Daoy (cell line): Measurements from ENCODE around the gene CLDN20. TPM values are rescaled to one million over a fixed set of nuclear protein-coding genes. Genes with fewer than 3 reads are reported as not detected.
"Not testable (repeated sequence)": the region's sequence is repeated elsewhere in the genome, so short reads cannot be mapped to it uniquely, and the experiment has no call there.

Experiments used
- DNase-seq: peaks from one replicate; pipeline ENCODE4 v3.0.0-alpha.2; 2015; ENCODE audit warnings: low read depth
- total RNA-seq: library from RNA; depleted of rRNA; stranded (reverse); fragments of >200 nt; shearing (Covaris generic); gene quantifications from 2 replicates; pipeline ENCODE4 v1.2.3, GENCODE V29; 2014; rRNA removed

The CLDN20 gene
- 0.54 TPM in 1 of 2 replicates, not detected in the other for total RNA-seq

DNA sequence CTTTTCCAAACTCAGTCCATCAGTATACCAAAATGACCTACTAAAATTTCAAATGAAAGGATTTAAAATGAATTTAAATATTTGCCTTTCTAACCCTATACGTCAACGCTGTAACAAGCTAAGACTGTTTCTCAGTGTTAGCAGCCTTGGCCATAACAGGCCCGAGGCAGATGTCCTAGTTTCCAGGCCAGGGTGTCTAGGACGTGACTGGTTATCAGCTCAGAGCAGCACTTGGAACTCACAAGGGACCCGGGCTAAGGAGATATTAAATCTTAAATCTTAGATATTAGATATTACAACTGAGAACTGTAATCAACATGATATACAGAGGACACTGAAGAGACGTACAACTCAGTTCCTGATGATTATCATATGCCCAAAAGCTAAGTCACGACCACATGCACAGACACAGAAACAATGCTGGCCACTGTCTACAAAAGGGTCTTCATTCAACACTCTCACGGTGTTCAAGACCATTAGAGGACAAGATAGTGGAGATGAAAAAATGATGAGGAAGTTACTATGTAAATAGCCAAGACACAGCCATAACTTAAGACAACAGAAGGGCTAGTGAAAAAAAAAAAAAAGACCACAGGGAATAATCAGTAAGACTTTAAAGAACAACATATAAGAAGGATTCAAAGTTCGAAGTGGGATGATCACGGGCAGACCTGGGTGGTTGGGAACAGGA, at the start of gene CLDN20:
TSS of gene CLDN20 (plus strand) at position 641 of the 691 bp plus-strand sequence. CDS start 11,707 bp downstream, outside the sequence.
- DNase-seq: no peak

- DNase-seq: no peak
Observed at GRCh38 chr6:155215906-155216305, 47.9 kb upstream of the CLDN20 start.

DNA sequence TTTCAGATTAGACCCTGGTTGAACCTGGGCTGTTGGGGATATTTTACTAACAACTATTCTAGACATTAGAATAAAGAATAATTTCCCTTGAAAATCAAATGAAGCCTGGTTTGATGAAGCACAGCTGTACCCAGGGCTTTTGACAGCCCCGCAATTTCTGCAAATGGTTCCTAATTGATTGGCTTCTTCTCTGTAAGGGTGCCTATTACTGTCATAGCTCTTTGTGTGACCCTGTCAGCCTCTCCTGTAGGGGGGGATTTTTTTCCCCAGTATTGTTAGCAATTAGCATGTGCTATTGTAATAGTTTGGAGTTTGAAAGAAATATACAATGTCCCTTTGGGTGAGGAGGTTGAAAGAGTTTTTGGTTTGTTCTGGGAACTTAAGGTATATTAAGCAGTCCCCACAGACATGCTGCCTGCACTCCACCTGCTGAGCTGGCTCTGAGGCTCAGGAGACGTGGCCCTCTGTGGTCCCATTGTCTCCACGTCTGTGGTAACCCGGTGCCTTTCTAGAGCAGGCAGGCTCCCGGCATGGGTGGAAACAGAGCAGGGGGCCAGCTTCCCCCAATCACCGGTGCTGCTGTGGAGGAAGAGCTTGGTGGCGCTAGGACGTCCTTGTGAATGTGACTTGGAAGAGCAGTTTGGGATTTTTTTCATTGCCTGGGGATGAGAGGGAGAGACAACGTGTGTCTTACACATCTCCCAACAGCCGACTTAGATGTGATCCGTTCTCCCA, 47.3 kb upstream of the CLDN20 start:
- DNase-seq: no peak

DNA sequence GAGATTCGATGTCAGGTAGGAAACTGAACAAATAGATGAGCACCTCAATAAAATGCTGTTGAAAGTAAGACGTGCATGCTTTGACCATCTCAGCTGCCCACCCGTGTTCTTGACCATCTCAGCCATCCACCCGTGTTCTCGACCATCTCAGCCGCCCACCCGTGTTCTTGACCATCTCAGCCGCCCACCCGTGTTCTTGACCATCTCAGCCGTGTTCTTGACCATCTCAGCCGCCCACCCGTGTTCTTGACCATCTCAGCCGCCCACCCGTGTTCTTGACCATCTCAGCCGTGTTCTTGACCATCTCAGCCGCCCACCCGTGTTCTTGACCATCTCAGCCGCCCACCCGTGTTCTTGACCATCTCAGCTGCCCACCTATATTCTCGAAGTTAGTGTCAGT, 45.1 kb upstream of the CLDN20 start:
- not testable (repeated sequence) for DNase-seq

DNA sequence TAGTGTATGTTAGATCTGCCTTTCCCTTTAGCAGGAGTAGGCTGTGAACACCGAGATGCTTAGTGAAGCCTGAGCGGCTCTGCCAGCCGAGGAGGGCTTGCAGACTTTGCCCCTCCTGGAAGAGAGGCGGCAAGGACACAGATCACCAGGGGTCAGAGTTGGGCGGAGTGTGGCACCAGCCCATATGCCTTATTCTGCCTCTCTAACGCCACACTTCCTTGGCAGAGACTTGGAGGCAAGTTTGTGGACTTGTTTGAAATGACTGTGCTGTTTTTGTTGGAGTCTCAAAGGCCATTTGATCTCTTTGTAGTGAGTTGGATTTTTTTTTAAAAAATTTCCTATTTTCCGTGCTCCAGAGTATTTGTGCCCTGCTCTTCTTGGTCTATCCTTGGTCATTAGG, 44.5 kb upstream of the CLDN20 start:
- no peak for DNase-seq

GRCh38 chr6:155219858-155220301, 43.9 kb upstream of the CLDN20 start:
- no peak for DNase-seq

- no peak for DNase-seq
Observed at GRCh38 chr6:155221086-155221485, 42.7 kb upstream of the CLDN20 start.

DNA sequence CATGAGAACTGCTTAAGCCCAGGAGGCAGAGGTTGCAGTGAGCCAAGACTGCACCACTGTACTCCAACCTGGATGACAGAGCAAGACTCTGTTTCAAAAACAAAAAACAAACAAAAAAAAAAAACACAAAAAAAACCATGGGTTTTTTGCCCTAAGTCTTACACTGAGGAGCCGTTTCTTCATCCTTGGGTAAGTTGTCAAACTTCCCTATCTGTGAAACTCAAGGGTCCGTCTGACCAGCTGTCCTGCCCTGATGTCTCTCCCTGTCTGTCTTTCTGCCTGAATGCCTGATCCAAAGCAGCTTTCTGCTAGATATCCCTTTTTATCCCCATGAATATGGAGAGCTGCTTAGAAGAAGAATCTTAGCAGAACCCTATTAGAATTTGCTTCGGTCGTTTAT, 41.3 kb upstream of the CLDN20 start:
- no peak for DNase-seq

GRCh38 chr6:155223646-155224451, 40.0 kb upstream of the CLDN20 start:
- peak; percentile 87 for DNase-seq

- no peak for DNase-seq
Observed at GRCh38 chr6:155224618-155225017, 39.2 kb upstream of the CLDN20 start.

DNA sequence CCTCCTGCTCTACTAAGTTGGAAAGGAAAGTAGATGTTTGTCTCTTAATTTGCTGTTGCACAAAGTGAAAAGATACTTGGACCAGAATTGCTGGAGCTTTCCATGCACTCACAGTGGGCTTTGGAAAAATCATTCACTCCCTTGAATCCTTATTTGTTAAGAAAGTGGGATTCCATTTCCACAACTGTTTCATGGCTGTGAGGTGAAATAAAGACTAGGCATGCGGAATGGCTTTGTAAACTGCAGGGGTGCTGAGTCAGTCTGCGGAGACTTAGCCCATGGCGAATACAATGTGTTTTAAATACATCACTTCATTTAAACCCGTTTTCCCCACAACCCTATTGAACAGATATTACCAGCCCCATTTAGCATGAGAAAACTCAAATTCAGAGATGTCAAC, 36.8 kb upstream of the CLDN20 start:
- DNase-seq: no peak

DNA sequence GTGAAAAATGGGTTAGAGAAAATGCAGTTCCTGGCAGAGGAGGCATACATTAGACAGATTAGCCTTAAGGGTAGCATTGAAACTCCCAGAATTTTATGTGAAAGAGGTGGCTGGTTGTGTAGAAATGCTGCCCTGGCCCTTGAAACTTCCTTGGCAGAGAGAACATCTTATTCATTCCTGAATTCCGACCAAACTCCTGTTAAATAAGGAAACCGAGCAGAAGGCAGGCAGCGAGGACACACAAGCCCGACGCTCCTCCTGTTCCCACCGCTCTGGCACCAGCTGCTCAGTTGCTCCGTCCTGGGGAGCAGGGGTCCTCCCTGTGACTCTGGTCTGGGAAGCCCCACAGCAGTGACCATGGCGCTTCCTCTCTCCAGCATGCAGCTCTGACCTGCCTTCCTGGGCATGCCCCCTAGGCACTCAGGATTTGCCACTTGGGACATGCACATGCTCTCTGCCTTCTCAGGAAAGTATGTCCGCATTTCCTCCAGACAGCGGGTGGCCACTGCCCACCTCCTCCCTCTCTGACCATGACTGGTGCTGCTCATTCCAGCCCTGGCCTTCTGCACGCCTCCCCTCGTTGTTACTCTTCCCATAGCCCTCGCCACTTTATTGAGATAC, 35.2 kb upstream of the CLDN20 start:
- no peak for DNase-seq

- DNase-seq: not testable (repeated sequence)
Observed at GRCh38 chr6:155230975-155231374, 32.8 kb upstream of the CLDN20 start.

DNA sequence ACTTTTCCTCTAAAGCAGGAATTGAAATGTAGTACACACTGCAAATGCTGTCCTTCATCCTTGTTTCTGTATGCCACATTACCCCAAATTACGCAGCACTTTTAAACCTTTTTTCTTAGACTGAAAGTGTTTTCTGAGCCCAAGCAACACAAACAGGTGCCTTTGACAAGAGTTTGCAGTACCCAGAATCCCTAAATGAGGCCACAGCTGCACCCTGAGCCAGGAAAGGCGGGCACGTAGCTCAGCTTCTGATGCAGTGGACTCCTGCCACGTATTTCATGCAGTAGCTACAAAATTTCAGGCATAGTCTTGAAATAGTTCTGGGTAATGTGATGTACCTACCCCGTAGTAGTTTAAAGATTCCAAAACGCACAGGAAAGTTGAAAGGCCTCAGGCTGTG, 31.0 kb upstream of the CLDN20 start:
- DNase-seq: no peak

DNA sequence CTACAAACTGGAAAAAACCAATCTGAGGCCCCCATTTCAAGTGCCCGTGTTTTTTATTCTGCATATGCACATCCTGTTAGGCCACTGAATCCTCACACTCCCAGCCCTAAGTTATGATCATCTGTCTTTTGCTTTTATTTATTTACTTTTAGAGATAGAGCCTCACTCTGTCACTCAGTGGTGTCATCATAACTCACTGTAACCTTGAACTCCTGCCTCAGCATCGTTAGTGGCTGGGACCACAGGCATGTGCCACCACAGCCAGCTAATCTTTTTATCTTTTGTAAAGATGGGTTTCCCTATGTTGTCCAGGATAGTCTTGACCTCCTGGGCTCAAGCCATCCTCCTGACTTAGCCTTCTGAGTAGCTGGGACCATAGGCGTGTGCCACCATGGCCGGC, 29.6 kb upstream of the CLDN20 start:
- DNase-seq: no peak

GRCh38 chr6:155234687-155235086, 29.1 kb upstream of the CLDN20 start:
- no peak for DNase-seq

- no peak for DNase-seq
Observed at GRCh38 chr6:155235087-155235486, 28.7 kb upstream of the CLDN20 start.

- DNase-seq: no peak
Observed at GRCh38 chr6:155237613-155238012, 26.2 kb upstream of the CLDN20 start.

DNA sequence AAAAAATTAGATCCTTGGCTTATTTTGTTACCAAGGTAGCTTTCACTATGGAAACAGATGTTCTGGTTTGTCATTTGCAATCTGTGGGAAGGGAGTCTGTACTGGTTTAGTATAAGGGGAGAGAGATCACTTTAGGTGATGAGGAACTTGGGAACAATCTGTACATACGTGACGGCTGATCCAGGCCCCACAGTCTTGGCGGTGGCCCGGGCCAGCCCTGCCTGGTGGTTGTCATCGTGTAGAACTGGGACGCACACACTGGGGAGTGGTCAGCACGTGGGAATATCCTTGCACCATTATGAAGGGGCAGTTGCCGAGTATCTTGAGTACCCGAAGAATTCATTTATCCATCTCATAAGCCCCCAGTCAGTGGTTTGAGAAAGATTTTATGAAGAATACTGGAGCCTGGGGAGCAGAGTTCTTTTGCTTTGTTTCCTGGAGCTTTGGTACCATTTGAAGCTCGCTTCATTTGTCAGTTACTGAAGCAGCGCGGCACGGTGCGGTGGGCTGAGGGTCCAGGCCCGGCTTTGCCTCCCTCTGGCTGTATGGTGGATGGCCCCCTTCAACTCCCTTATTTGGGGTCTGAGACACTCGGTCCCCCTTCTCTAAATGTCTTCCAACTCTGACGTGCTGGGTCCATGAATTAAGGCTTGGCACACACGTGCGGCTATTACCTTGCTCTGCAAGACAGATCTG, 22.8 kb upstream of the CLDN20 start:
- DNase-seq: no peak

GRCh38 chr6:155241966-155242365, 21.8 kb upstream of the CLDN20 start:
- no peak for DNase-seq

DNA sequence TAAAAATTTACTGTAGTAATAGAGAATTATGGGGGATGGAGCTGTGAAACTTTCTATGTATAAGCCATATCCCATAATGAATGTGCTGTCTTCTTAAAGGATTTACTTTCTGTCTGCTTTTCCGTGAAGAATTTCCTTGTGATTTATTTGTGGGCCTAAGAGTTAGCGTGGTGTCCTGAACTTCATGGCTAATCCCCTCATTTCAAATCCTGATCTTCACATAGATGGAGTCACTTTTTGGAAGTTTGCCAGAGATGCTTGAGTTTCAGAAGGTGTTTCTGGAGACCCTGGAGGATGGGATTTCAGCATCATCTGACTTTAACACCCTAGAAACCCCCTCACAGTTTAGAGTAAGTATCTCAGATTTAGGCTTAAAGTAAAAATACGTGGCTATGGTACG, 19.4 kb upstream of the CLDN20 start:
- DNase-seq: no peak
